GM21529 (cell line): ENCODE results near the gene TTC28.
"Not testable (repeated sequence)": the region's sequence is repeated elsewhere in the genome, so short reads cannot be mapped to it uniquely, and the experiment has no call there.

ENCODE experiments used
- ATAC-seq: cut with Tn5 transposase; IDR thresholded peaks from one replicate; pipeline ENCODE4 v1.9.1; 2021; ENCODE audit not compliant: unreplicated experiment

TTC28 gene

DNA sequence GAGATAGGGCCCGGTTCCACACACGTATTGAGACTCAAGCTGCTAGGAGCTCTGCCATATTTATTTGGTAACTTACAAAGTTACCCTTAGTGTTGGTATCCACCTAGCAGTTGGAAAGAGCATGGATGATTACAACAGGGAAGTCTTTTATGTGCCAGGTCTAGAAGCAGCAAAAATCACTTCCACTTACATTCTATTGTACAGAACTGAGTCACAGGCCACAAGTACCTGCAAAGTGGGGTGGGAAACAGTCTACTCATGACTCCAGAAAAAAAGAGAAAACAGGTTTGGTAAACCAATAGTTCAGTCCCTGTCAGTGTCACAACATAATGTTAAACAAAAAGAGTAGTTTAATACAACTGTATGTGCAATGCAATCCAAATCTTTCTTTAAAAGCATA is 480.9 kb downstream of the TTC28 start:
- no peak for ATAC-seq

DNA sequence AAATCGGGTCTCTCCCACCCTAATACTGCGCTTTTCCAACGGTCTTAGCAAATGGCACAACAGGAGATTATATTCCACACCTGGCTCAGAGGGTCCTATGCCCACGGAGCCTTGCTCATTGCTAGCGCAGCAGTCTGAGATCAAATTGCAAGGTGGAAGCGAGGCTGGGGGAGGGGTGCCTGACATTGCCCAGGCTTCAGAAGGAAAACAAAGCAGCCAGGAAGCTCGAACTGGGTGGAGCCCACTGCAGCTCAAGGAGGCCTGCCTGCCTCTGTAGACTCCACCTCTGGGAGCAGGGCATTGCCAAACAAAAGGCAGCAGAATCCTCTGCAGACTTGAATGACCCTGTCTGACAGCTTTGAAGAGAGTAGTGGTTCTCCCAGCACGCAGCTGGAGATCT is 488.1 kb downstream of the TTC28 start:
- ATAC-seq = not testable (repeated sequence)

DNA sequence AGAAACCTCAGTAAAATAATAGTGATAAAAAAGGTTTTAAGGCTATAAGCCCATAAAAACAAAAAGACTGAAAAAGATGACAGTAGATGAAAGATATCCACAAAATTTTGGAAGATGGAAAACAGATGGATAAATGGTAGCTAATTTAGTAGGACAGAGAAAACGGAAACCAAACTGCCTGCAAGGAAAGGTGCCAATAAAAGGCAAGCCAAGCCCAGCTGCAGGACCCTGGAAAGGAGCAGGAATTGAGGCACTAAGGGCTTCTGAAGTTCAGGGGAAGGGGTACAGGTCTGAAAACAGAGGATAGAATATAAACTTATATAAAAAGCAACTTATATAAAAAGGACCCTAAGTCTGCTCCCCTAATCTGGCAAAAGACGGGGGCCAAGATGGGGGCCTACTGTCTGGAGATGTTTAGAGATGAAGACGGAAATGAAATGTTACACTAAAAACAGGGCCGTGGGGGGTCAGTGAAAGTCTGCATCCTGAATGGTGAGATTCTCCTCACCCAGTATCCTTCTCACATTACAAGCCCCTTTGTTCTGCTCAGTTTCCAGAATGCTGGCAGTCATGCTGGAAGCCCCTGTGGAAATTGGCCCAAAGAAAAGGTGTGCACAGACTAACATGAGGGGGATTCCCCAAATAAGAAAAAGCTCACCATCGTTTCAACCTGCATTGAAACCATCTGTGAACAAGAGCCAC is 491.3 kb downstream of the TTC28 start:
- no peak for ATAC-seq

DNA sequence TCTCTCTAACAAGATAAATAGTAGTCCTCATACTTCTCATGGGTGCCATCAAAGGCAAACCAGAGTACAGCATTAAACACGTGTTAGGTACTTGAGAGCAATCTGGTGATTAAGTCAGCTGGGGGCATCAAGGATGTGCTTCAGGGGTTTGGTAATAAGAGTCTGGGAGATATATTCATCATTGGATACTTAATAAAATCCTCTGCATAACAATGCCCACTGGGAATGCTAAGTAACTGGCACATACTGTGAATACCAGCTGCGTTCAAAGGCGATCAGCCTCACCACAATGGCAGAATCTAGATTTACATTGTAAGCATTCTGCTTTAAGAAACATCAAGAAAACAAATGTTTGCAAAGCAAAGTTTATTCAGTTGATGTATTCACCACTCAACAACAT is 492.0 kb downstream of the TTC28 start:
- ATAC-seq = no peak

GRCh38 chr22:28186641-28187040 is 493.0 kb downstream of the TTC28 start:
- no peak for ATAC-seq

DNA sequence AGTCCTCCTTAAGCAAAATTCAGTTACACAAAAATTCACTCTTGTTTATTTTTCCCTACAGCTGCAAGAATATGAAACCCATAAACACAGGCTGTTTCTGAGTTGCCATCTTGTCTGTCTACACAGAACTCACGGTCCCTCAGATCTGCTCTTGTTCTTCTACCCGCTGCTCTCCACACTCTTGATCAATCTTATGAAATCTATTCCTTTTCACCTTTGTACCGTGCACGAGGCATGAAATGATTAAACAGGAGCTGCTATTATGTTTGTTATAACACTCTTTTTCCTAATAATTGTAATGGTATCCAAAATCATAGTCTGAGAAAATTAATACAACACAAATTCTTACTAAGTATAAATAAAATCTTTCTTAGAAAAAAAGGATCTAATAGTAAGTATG is 494.5 kb downstream of the TTC28 start:
- no peak for ATAC-seq

DNA sequence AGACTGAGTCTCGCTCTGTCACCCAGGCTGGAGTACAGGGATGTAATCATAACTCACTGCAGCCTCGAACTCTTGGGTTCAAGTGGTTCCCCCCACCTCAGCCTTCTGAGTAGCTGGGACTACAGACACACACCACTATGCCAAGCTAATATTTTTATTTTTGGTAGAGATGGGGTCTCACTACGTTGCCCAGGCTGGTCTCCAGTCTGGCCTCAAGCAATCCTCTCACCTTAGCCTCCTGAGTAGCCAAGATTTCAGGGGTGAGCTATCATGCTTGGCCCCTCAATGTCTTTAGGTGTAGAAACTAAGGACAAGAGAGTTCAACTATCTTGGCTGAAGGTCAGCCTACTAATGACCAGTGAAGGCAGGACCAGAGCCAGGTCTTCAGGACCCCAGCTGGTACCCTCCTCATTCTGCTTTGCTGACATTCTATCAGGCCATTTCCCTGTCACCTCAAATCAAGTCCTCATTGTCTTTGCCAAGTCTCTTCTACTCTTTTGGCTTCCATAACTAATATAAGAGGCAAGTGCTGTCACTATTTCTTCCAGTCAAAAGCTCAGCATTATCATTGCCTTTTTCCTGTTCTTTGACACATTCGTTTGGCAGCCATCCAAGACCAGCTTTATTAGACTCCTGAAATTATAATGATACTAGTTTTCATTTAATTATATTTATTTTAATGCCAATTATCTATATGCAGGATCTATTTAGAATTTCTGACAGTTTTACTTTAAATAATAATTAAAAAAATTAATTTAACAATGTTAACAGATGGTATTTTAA is 496.4 kb downstream of the TTC28 start:
- no peak for ATAC-seq

DNA sequence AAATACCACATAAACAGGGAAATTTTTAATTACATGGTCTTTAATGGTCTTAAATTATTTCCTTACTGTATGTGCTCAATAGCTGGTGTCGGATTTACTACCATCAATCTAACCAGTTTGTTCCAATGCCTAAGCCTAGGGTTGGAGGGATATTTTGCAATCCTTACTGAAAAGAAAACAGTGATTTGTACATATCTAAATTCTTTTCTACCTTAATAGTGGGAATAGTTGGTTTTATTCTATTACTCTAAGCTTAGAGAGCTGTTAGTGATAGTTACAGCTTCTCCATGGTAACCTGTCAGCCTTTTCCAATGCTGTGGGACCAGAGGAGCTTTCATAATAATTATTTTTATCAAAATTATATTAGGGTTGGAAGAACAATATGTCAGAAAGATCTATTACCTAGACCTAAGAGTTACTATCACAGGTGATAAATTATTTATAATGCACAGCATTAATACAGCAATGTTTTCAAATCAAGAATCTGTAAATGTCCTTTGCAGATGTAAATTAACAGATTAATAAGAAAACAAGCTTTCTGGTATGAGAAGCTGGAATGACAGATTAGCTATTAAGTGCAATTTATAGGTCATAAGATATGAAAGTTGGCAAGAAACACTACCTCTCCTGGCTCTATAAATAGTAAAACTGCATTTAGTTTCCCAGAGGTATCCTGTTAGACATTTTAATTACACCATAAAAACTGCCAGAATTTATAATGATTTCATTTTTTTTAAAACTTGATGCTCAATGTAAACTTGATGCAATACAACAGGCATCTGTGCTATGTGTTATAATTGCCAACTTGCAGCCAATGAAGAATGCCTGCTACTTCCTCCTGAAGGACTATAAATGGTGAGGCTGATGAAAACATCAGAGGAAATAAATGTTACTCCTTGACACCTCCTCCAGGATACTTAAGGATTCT is 498.6 kb downstream of the TTC28 start:
- no peak for ATAC-seq

- ATAC-seq = no peak
These were observed 500.2 kb downstream of the TTC28 start for GRCh38 chr22:28179392-28179791.

DNA sequence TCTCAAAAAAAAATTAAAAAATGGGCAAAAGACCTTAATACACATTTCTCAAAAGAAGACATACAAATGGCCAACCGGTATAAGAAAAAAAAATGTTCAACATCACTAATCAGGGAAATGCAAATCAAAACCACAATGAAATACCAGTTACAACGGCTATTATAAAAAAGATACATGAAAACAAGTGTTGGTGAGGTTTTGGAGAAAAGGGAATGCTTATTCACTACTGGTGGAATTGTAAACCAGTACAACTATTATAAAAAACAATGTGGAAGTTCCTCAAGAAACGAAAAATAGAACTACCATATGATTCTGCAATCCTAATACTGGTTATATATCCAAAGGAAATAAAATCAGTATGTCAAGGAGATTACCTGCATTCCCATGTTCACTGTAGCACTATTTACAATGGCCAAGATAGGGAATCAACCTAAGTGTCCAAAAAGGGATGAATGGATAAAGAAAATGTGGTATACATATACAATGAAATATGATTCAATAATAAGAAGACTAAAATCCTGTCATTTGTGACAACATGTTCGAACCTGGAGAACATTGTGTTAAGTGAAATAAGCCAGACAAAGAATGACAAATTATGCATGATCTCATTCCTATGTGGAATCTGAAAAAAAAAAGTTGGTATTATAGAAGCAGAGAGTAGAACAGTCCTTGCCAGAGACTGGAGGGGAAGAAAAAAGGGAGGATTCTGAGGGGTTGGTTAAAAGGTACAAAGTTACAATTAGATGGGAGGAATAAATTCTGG is 503.7 kb downstream of the TTC28 start:
- ATAC-seq = no peak

DNA sequence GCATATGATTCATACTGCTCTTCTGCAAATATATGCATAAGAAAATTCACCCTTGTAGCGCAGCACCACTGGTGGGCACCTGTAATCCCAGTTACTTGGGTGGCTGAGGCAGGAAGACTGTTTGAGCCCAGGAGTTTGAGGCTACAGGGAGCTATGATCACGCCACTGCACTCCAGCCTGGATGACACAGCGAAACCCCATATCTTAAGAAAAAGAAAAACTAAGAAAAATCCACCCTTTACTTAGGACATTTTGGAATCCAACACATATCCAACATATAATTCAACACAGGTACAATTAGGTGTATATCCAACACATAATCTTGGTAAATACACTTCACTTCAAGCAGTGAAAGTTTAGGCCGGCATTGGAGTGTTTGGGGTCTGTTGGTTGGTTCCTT is 505.1 kb downstream of the TTC28 start:
- ATAC-seq = no peak

GRCh38 chr22:28172892-28173670 is 506.6 kb downstream of the TTC28 start:
- ATAC-seq = no peak

- no peak for ATAC-seq
These were observed 507.9 kb downstream of the TTC28 start for GRCh38 chr22:28171712-28172111.

DNA sequence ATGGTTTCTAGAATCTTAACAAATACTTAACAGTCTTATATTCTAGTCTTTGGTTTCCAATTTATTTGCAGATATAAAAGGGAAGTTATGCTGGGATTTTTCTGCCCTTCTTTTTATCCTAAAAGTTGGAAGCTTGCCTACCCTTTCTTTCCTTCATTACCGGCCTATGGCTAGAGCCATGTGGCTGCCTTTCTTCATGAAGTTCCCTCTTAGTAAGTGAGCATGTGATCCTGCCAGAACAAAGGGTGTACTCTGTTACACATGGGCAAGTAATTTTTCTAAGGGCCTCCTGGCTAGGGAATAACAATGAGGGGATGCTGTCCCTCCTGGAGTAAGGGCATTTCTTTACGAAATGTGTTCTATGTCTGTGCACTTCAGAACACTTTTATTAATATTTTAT is 508.5 kb downstream of the TTC28 start:
- ATAC-seq = no peak

GRCh38 chr22:28169314-28169713 is 510.3 kb downstream of the TTC28 start:
- ATAC-seq = not testable (repeated sequence)

DNA sequence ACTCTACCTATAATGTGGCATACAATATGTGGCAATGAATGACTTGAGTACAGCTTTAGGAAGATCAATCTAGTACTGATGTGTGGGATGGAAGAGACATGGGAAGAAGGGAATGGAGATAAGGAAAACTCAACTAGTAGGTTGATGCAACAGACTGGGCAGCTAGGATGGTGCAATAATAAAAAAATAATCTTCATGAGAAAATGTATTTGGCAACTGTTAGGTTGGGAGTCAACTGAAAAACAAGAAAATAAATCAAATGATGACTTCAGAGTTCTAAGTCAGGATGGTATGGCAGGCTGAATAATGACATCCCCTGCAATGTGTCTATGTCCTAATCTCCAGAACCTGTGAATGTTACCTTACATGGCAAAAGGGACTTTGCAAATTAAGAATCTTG is 523.8 kb downstream of the TTC28 start:
- ATAC-seq = no peak

DNA sequence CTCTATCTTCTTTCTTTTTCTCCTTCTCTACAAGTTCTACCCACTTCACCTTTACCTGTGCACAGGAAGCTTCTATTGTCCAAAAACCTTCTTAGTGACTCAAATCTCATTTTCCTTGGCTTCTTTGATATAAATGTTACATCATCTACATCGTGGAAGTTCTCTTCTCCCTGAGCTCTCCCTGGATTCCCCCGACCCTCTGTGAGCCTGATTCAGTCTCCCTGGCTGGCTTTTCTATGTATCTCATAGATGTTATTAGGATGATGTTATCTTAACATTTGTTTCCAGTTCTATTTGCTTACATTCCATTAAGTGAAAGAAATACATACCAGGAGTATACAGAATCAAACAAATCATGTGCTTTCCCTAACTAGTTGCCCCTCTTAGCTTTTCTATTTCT is 524.8 kb downstream of the TTC28 start:
- no peak for ATAC-seq

DNA sequence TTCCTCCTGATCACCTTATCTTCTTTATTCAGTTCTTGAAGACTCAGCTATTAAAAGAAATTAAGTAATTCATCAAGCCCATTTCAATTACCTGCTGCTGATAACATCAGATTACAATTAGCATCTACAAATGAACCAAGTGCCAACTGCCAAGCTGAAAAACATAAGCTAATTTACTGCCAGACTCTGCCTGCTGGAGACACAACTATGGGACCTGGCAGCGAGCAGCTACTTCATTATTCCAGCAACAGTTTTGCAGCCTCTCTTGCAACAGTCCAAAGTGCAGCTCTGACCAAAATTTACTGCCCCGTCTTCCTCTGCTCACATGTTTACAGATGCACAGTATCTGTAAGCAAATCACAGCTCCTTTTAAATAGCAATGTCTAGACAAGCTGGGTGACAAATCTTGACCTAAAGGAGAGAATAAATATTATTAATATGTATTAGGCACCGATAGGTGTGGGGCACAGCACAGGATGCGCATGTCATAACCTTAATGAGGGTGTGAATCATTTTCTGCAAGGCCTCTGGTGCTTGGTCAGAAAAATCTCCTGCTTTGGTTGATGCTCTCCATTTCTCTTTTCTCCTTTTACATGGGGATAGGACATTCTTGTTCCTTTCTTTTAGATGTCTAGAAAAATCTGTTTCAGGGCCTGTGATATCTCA is 528.4 kb downstream of the TTC28 start:
- no peak for ATAC-seq

DNA sequence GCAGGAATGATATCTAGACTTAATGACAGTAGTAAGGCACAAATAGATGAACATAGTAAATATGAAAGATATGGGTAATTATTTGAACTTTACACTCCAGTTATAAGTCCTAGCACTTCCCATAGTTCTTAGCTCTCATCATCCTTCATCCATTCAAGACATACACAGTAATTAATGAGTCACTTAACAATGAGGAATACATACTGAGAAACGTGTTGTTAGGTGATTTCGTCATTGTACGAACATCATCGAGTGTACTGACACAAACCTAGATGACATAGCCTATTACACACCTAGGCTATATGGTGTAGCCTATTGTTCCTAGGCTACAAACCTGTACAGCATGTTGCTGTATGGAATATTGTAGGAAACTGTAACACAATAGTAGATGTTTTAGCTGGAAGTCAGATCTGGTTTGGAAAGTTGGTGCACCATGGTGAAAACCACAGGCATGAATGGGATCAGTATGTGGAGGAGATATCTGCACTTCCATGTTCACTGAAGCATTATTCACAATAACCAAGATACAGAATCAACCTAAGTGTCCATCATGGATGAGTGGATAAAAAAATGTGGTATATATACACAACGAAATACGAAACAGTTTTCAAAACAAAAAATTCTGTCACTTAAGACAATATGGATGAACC is 530.7 kb downstream of the TTC28 start:
- ATAC-seq = no peak
